SK-N-SH (cell line): Measurements from ENCODE around the gene ARHGEF17. TPM values are rescaled to one million over a fixed set of nuclear protein-coding genes. Genes with fewer than 3 reads are reported as not detected.

ENCODE experiments used
- CTCF ChIA-PET: fragments of 300-600, 350-600 bp; formaldehyde crosslinking; extraction: SDS; loops from one replicate; lab custom pipeline; 2021; lab: Yijun Ruan, JAX
- POLR2A ChIA-PET: fragments of 350-600 bp; sonication (Branson Sonifier 250); formaldehyde crosslinking; extraction: SDS; loops from one replicate; lab custom pipeline; 2020; ENCODE audit warnings: antibody characterized with exemption, inconsistent platforms; lab: Yijun Ruan, JAX
- DNase-seq: peaks from one replicate; pipeline ENCODE4 v3.0.0; 2012
- H2AFZ ChIP-seq: fragments of 200-600 bp; sonication (generic); 2 replicates; pipeline ENCODE4 v1.8.1; 2016; ENCODE audit warnings: antibody characterized with exemption, mild to moderate bottlenecking, low read depth
- H3F3A ChIP-seq: fragments of 200-600 bp; sonication (generic); replicated peaks from 2 replicates; pipeline ENCODE3; 2016; ENCODE audit warnings: antibody characterized with exemption, mild to moderate bottlenecking; ENCODE audit not compliant: insufficient read depth
- H3K27ac ChIP-seq, 2 experiments: fragments of 200-500 bp in 1 of 2; fragments of 200-600 bp in 1 of 2; sonication (Bioruptor generic) in 1 of 2; sonication (generic), shearing (Covaris generic) in 1 of 2; 2 replicates each; pipeline versions ENCODE4 v1.5.1 to v1.6.1; 2014 to 2016; ENCODE audit warnings: low read depth in 2 of 2, inconsistent platforms in 1 of 2, low read length in 1 of 2, mild to moderate bottlenecking in 1 of 2, mixed read lengths in 1 of 2
- H3K27me3 ChIP-seq: fragments of 200-600 bp; sonication (generic), shearing (Covaris generic); 2 replicates; pipeline ENCODE4 v1.6.1; 2016; ENCODE audit warnings: mixed run types; ENCODE audit not compliant: insufficient read depth
- H3K36me3 ChIP-seq, 2 experiments: fragments of 200-500 bp in 1 of 2; fragments of 200-600 bp in 1 of 2; sonication (Bioruptor generic) in 1 of 2; sonication (generic) in 1 of 2; replicated peaks in 1 of 2; 2 replicates each; pipeline versions ENCODE3 to v1.5.1; 2014 to 2016; ENCODE audit warnings: low read length in 1 of 2, mild to moderate bottlenecking in 1 of 2; ENCODE audit not compliant: insufficient read depth in 2 of 2, control insufficient read depth in 1 of 2
- H3K4me1 ChIP-seq, 2 experiments: fragments of 200-500 bp in 1 of 2; fragments of 200-600 bp in 1 of 2; sonication (Bioruptor generic) in 1 of 2; sonication (generic), shearing (Covaris generic) in 1 of 2; 2 replicates each; pipeline versions ENCODE4 v1.5.1 to v1.6.1; 2014 to 2016; ENCODE audit warnings: low read depth in 1 of 2, low read length in 1 of 2, mixed run types in 1 of 2; ENCODE audit not compliant: insufficient read depth in 2 of 2, control insufficient read depth in 1 of 2
- H3K4me2 ChIP-seq: fragments of 200-600 bp; sonication (generic), shearing (Covaris generic); 2 replicates; pipeline ENCODE4 v1.6.1; 2017; ENCODE audit warnings: mixed run types
- H3K4me3 ChIP-seq, 2 experiments: fragments of 200-500 bp in 1 of 2; fragments of 200-600 bp in 1 of 2; sonication (Bioruptor generic) in 1 of 2; sonication (generic), shearing (Covaris generic) in 1 of 2; 2 replicates each; pipeline versions ENCODE4 v1.5.1 to v1.8.1; 2014 to 2016; ENCODE audit warnings: low read depth in 2 of 2, inconsistent platforms in 1 of 2, low read length in 1 of 2, mild to moderate bottlenecking in 1 of 2, mixed read lengths in 1 of 2, moderate library complexity in 1 of 2
- H3K79me2 ChIP-seq: fragments of 200-600 bp; sonication (generic); 2 replicates; pipeline ENCODE4 v1.8.1; 2017; ENCODE audit warnings: mild to moderate bottlenecking; ENCODE audit not compliant: insufficient read depth
- H3K9ac ChIP-seq: fragments of 200-600 bp; sonication (generic); 2 replicates; pipeline ENCODE4 v1.6.1; 2017; ENCODE audit warnings: mixed run types
- H3K9me2 ChIP-seq: fragments of 200-600 bp; sonication (generic); 2 replicates; pipeline ENCODE4 v1.6.1; 2017; ENCODE audit warnings: mixed run types
- H3K9me3 ChIP-seq: fragments of 200-600 bp; sonication (generic); 2 replicates; pipeline ENCODE4 v1.6.1; 2017; ENCODE audit warnings: mixed run types, mild to moderate bottlenecking, moderate library complexity
- H4K20me1 ChIP-seq: fragments of 200-600 bp; sonication (generic); 2 replicates; pipeline ENCODE4 v1.6.1; 2017; ENCODE audit warnings: mild to moderate bottlenecking, mixed run types; ENCODE audit not compliant: insufficient read depth
- CHD2 ChIP-seq: fragments of 150-350 bp; IDR thresholded peaks from 2 replicates; pipeline ENCODE4 v1.6.1; 2018; ENCODE audit warnings: low read length; ENCODE audit not compliant: partially characterized antibody
- ELF1 ChIP-seq: IDR thresholded peaks from 2 replicates; pipeline ENCODE4 v1.4.0; 2012
- EP300 ChIP-seq, 2 experiments: IDR thresholded peaks; 2 replicates each; pipeline versions ENCODE4 v1.4.0 to v1.6.1; 2012; ENCODE audit warnings: borderline replicate concordance in 1 of 2, low read depth in 1 of 2, low read length in 1 of 2
- FOSL2 ChIP-seq: IDR thresholded peaks from 2 replicates; pipeline ENCODE4 v1.4.0; 2012; ENCODE audit warnings: low read depth, mild to moderate bottlenecking, moderate library complexity, borderline replicate concordance
- FOXJ3 ChIP-seq: sonication (generic); formaldehyde crosslinking; IDR thresholded peaks from 2 replicates; pipeline ENCODE4 v1.5.1; 2020; ENCODE audit warnings: mild to moderate bottlenecking, missing genetic modification reagents
- FOXM1 ChIP-seq: IDR thresholded peaks from 2 replicates; pipeline ENCODE4 v1.4.0; 2012; ENCODE audit warnings: low read depth, mild to moderate bottlenecking
- GABPA ChIP-seq: IDR thresholded peaks from 2 replicates; pipeline ENCODE4 v1.4.0; 2012; ENCODE audit warnings: low read depth, mild to moderate bottlenecking
- GATA2 ChIP-seq: sonication (generic); formaldehyde crosslinking; IDR thresholded peaks from 2 replicates; pipeline ENCODE4 v1.5.0; 2020; ENCODE audit warnings: mild to moderate bottlenecking, missing genetic modification reagents
- JUND ChIP-seq: IDR thresholded peaks from 2 replicates; pipeline ENCODE4 v1.4.0; 2012
- MEF2A ChIP-seq: IDR thresholded peaks from 2 replicates; pipeline ENCODE4 v1.4.0; 2012; ENCODE audit warnings: low read depth, borderline replicate concordance
- MXI1 ChIP-seq: IDR thresholded peaks from 2 replicates; pipeline ENCODE4 v1.6.1; 2012; ENCODE audit warnings: mild to moderate bottlenecking, low read depth, low read length, improper control_type of control experiment
- RAD21 ChIP-seq: IDR thresholded peaks from 2 replicates; pipeline ENCODE4 v1.6.1; 2012; ENCODE audit warnings: mild to moderate bottlenecking, low read length
- RCOR1 ChIP-seq: fragments of 150-350 bp; IDR thresholded peaks from 2 replicates; pipeline ENCODE4 v1.6.1; 2017; ENCODE audit warnings: antibody characterized with exemption, low read length
- REST ChIP-seq: IDR thresholded peaks from 2 replicates; pipeline ENCODE4 v1.6.1; 2012; ENCODE audit warnings: mild to moderate bottlenecking, low read depth, low read length, moderate library complexity
- SIN3A ChIP-seq: IDR thresholded peaks from 2 replicates; pipeline ENCODE4 v1.6.1; 2012; ENCODE audit warnings: low read depth, mild to moderate bottlenecking, low read length, moderate library complexity, borderline replicate concordance
- SMC3 ChIP-seq: IDR thresholded peaks from 2 replicates; pipeline ENCODE4 v1.6.1; 2012; ENCODE audit warnings: low read depth, low read length, improper control_type of control experiment
- TAF1 ChIP-seq: IDR thresholded peaks from 2 replicates; pipeline ENCODE4 v1.6.1; 2012; ENCODE audit warnings: low read depth, mild to moderate bottlenecking, low read length, moderate library complexity, borderline replicate concordance
- TEAD4 ChIP-seq: IDR thresholded peaks from 2 replicates; pipeline ENCODE4 v1.4.0; 2012; ENCODE audit warnings: mild to moderate bottlenecking, borderline replicate concordance; ENCODE audit not compliant: insufficient read depth
- WGBS: methylation state at CpG from one replicate; pipeline ENCODE4 v1.1.6; 2017; ENCODE audit warnings: low lambda C conversion rate; 5-methylcytosine and 5-hydroxymethylcytosine counted together
- polyA plus RNA-seq, 3 experiments: library from polyadenylated mRNA; depleted of rRNA; stranded (reverse); fragments of >200 nt; gene quantifications; 2 replicates each; pipeline ENCODE4 v1.2.3, GENCODE V29; 2012
- TF ChIP-seq, protein P1 (sequence below): IDR thresholded peaks from 2 replicates; pipeline ENCODE4; 2012
- TF ChIP-seq, protein P2 (sequence below): IDR thresholded peaks from 2 replicates; pipeline ENCODE4 v1.4.0; 2012; ENCODE audit warnings: low read depth
- TF ChIP-seq, protein P3 (sequence below): IDR thresholded peaks from 2 replicates; pipeline ENCODE4 v1.4.0; 2012; ENCODE audit warnings: low read depth, borderline replicate concordance

The ARHGEF17 gene
- polyA plus RNA-seq, 1 of the 3 experiments (the other 2 are of a cell fraction), result 45.9 TPM

DNA sequence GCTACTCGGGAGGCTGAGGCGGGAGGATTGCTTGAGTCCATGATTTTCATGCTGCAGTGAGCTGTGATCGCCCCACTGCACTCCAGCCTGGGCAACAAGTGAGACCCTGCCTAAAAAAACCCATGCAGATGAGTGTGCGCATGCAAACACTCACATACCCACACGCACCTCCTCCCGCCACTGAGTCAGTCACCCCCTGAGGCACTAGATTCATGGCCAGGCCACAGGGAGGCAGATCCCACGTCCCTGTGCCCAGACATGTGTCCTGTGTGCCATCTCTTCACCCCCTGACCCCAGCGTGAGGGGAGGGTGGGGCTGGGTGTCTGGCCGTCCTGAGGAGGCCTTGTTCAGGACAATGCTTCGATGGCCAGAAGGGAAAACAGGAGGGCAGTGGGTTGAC lies 83.6 kb downstream of the ARHGEF17 start:
- WGBS, result 92% methylated on average over 8 of the region's 10 CpGs
- H3K4me3 ChIP-seq, result no peak overlapping the region
- DNase-seq, result no peak
- H4K20me1 ChIP-seq, result peaks cover 8% of the 10 kb centered on the region; the same call in 1 of the 2 replicates
- H3K9ac ChIP-seq, result no peak overlapping the region
- H3K9me3 ChIP-seq, result no peaks in the 10 kb centered on the region
- H3K27me3 ChIP-seq, result no peaks in the 10 kb centered on the region
- no peak overlapping the region for H3K27ac ChIP-seq
- H3K4me1 ChIP-seq, result peaks cover 0 to 14% of the 10 kb centered on the region in 2 experiments; a peak in 1 of 4 replicates
- ChIA-PET POLR2A (no interaction called here), CTCF (interaction anchor here (3.1 to 10.0 kb wide), 5 partner anchors 12 to 270 kb away, joined by 10 to 144 read pairs (median 29); no protein-coding TSS in a partner anchor)
- no peaks in the 10 kb centered on the region for H3K36me3 ChIP-seq
- H2AFZ ChIP-seq, result no peak overlapping the region
- no peaks in the 10 kb centered on the region for H3F3A ChIP-seq
- TF ChIP-seq FOXJ3 (CRISPR knock-in tag), result no peak
- TF ChIP-seq, protein P1, sequence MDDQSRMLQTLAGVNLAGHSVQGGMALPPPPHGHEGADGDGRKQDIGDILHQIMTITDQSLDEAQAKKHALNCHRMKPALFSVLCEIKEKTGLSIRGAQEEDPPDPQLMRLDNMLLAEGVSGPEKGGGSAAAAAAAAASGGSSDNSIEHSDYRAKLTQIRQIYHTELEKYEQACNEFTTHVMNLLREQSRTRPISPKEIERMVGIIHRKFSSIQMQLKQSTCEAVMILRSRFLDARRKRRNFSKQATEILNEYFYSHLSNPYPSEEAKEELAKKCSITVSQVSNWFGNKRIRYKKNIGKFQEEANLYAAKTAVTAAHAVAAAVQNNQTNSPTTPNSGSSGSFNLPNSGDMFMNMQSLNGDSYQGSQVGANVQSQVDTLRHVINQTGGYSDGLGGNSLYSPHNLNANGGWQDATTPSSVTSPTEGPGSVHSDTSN, result no peak
- no peak for TF ChIP-seq MXI1
- no peak for TF ChIP-seq GABPA
- TF ChIP-seq FOXM1, result no peak
- no peak for TF ChIP-seq TAF1
- TF ChIP-seq FOSL2, result no peak
- no peak for TF ChIP-seq JUND
- H3K4me2 ChIP-seq, result no peak overlapping the region
- peaks cover 15% of the 10 kb centered on the region for H3K79me2 ChIP-seq
- H3K9me2 ChIP-seq, result no peaks in the 10 kb centered on the region

- peaks cover 5% of the 10 kb centered on the region for H3F3A ChIP-seq
- no peaks in the 10 kb centered on the region for H3K27me3 ChIP-seq
- no peaks in the 10 kb centered on the region for H3K9me2 ChIP-seq
- WGBS, result 93% methylated on average over 29 of the region's 31 CpGs
- H3K9me3 ChIP-seq, result no peaks in the 10 kb centered on the region
- no peak for DNase-seq
- peaks cover 8% of the 10 kb centered on the region; the same call in 1 of the 2 replicates for H4K20me1 ChIP-seq
- no peak overlapping the region for H3K9ac ChIP-seq
- ChIA-PET POLR2A (no interaction called here), CTCF (interaction anchor here (0.6 to 10.0 kb wide), 30 partner anchors 8 to 294 kb away, joined by 3 to 144 read pairs (median 7); partner anchors contain the start of gene RELT)
- H3K4me1 ChIP-seq, result peaks cover 0 to 12% of the 10 kb centered on the region in 2 experiments; a peak in 1 of 4 replicates
- peaks cover 8% of the 10 kb centered on the region for H3K79me2 ChIP-seq
- H2AFZ ChIP-seq, result no peak overlapping the region
- no peaks in the 10 kb centered on the region for H3K36me3 ChIP-seq
- no peak overlapping the region for H3K4me2 ChIP-seq
- no peak overlapping the region for H3K4me3 ChIP-seq
- H3K27ac ChIP-seq, result no peak overlapping the region
- no peak for TF ChIP-seq FOSL2
- no peak for TF ChIP-seq SIN3A
- TF ChIP-seq SMC3, result no peak
- TF ChIP-seq TEAD4, result no peak
- no peak for TF ChIP-seq REST
- TF ChIP-seq, protein P2, sequence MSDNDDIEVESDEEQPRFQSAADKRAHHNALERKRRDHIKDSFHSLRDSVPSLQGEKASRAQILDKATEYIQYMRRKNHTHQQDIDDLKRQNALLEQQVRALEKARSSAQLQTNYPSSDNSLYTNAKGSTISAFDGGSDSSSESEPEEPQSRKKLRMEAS, result no peak
- no peak for TF ChIP-seq RAD21
- no peak for TF ChIP-seq TAF1
- TF ChIP-seq, protein P3, sequence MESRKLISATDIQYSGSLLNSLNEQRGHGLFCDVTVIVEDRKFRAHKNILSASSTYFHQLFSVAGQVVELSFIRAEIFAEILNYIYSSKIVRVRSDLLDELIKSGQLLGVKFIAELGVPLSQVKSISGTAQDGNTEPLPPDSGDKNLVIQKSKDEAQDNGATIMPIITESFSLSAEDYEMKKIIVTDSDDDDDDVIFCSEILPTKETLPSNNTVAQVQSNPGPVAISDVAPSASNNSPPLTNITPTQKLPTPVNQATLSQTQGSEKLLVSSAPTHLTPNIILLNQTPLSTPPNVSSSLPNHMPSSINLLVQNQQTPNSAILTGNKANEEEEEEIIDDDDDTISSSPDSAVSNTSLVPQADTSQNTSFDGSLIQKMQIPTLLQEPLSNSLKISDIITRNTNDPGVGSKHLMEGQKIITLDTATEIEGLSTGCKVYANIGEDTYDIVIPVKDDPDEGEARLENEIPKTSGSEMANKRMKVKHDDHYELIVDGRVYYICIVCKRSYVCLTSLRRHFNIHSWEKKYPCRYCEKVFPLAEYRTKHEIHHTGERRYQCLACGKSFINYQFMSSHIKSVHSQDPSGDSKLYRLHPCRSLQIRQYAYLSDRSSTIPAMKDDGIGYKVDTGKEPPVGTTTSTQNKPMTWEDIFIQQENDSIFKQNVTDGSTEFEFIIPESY, result no peak
- TF ChIP-seq RCOR1, result no peak
- TF ChIP-seq MEF2A, result no peak
- no peak for TF ChIP-seq CHD2
- no peak for TF ChIP-seq ELF1
- no peak for TF ChIP-seq EP300 (IDR thresholded peaks at IDR 0.05; ENCODE audit: borderline replicate concordance in 1 of 2, low read depth in 1 of 2, low read length in 1 of 2)
- no peak for TF ChIP-seq GATA2 (CRISPR knock-in tag)
Observed at GRCh38 chr11:73392108-73393010, 84.3 kb downstream of the ARHGEF17 start.
